GM12864 (cell line): ENCODE measurements around the gene B4GALNT3.
A peak's percentile ranks its signal among the peaks of the same experiment; 100 is the strongest.
"Not testable (repeated sequence)": the region's sequence is repeated elsewhere in the genome, so short reads cannot be mapped to it uniquely, and the experiment has no call there.

ENCODE experiments used
- DNase-seq: peaks from one replicate; pipeline ENCODE4 v3.0.0-alpha.2; 2011; ENCODE audit warnings: low read depth
- H3K4me3 ChIP-seq: 2 replicates; pipeline ENCODE4 v1.5.1; 2011; ENCODE audit warnings: mild to moderate bottlenecking, low read depth, low read length, control low read depth
- TF ChIP-seq, protein P1 (sequence below): IDR thresholded peaks from 2 replicates; pipeline ENCODE4 v1.5.1; 2011; ENCODE audit warnings: low read depth, mild to moderate bottlenecking, moderate library complexity, low read length, control low read depth, inconsistent platforms; ENCODE audit errors: missing control alignments

Gene B4GALNT3

DNA sequence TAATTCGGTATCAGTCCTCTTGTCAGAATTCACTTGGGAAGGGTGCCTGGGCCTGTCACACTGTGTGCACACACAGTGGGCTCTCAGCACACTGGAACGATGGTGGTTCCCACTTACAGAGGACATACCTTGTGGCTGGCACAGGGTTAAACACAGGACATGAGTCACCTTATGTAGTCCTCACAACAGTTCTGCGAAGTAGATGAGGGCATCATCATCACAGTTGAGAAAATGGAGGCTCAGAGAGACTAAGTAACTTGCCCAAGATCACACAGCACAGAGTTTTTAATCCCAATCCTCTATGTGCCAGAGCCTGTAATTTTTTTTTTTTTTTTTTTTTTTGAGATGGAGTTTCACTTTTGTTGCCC, 112.8 kb downstream of the B4GALNT3 start:
- TF ChIP-seq, protein P1, sequence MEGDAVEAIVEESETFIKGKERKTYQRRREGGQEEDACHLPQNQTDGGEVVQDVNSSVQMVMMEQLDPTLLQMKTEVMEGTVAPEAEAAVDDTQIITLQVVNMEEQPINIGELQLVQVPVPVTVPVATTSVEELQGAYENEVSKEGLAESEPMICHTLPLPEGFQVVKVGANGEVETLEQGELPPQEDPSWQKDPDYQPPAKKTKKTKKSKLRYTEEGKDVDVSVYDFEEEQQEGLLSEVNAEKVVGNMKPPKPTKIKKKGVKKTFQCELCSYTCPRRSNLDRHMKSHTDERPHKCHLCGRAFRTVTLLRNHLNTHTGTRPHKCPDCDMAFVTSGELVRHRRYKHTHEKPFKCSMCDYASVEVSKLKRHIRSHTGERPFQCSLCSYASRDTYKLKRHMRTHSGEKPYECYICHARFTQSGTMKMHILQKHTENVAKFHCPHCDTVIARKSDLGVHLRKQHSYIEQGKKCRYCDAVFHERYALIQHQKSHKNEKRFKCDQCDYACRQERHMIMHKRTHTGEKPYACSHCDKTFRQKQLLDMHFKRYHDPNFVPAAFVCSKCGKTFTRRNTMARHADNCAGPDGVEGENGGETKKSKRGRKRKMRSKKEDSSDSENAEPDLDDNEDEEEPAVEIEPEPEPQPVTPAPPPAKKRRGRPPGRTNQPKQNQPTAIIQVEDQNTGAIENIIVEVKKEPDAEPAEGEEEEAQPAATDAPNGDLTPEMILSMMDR, result no peak
- DNase-seq, result no peak
- H3K4me3 ChIP-seq, result no peak overlapping the region

DNA sequence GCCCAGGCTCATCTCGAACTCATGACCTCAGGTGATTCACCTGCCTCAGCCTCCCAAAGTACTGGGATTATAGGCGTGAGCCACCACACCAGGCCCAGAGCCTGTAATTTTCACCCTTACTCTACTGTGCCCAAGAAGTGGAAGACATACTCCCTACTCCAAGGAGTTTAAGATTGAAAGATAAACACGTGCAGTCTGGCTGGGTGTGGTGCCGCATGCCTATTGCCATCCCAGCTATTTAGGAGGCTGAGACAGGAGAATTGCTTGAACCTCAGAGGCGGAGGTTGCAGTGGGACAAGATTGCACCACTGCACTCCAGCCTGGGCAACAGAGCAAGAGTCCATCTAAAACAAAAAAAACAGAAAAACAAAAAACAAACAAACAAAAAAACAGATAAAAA, 113.5 kb downstream of the B4GALNT3 start:
- no peak for DNase-seq
- TF ChIP-seq, protein P1, result no peak
- H3K4me3 ChIP-seq, result no peak overlapping the region

DNA sequence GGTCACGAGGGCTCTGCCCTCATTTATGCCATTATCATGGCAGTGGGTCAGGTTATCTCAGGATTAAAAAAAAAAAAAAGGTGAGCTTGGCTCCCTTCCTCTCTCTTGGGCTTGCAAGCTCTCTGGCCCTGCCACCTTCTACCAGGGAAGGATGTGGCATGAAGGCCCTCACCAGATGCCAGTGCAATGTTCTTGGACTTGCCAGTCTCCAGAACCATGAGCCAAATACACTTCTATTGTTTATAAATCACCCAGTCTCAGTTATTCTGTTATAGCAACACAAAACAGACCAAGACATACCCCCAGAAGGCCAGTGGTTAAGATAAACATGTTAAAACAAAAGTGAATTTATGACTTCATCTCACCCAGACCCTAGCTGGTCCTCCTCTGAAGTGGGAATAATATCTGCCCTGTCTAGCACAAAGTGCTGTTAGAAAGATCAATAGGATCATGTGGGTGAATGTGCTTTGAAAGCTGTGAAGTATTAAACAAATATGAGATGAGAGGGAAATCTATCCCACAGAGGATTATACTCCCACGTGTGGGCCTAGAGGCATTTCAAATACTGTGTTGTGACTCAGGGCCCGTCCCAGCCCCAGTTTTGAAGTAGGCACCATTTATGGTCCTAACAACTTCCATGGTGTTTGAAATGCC, 114.9 kb downstream of the B4GALNT3 start:
- no peak for DNase-seq
- no peak overlapping the region for H3K4me3 ChIP-seq
- TF ChIP-seq, protein P1, result no peak

GRCh38 chr12:575129-575502, 115.4 kb downstream of the B4GALNT3 start:
- no peak for DNase-seq
- no peak overlapping the region for H3K4me3 ChIP-seq
- TF ChIP-seq, protein P1, result no peak

- H3K4me3 ChIP-seq, result no peak overlapping the region; the same call in 1 of the 2 replicates
- TF ChIP-seq, protein P1, result peak; percentile 94
- peak; percentile 29 for DNase-seq
Measured at GRCh38 chr12:575948-576614, 116.3 kb downstream of the B4GALNT3 start.

GRCh38 chr12:576615-577110, 116.9 kb downstream of the B4GALNT3 start:
- TF ChIP-seq, protein P1, result no peak
- DNase-seq, result no peak
- no peak overlapping the region for H3K4me3 ChIP-seq

GRCh38 chr12:577994-578747, 118.4 kb downstream of the B4GALNT3 start:
- H3K4me3 ChIP-seq, DNase-seq: not testable (repeated sequence)
